Stimulated activated CD8-positive, alpha-beta memory T cell treated with anti-CD3 and anti-CD28 coated beads, Interleukin-4, amount 100 ng/mL, for 24 hours (primary cell): ENCODE data around the gene PCBP3.
"Not testable (repeated sequence)": the region's sequence is repeated elsewhere in the genome, so short reads cannot be mapped to it uniquely, and the experiment has no call there.

ENCODE experiments used
- DNase-seq: peaks from one replicate; pipeline ENCODE4 v3.0.0-alpha.2; 2020; ENCODE audit warnings: low read depth

Gene PCBP3

GRCh38 chr21:45845770-45846090, 202.2 kb downstream of the PCBP3 start:
- DNase-seq = no peak

GRCh38 chr21:45846373-45847160, 203.0 kb downstream of the PCBP3 start:
- no peak for DNase-seq

GRCh38 chr21:45847870-45848269, 204.3 kb downstream of the PCBP3 start:
- DNase-seq = no peak

- no peak for DNase-seq
These were observed 204.8 kb downstream of the PCBP3 start for GRCh38 chr21:45848331-45848730.

DNA sequence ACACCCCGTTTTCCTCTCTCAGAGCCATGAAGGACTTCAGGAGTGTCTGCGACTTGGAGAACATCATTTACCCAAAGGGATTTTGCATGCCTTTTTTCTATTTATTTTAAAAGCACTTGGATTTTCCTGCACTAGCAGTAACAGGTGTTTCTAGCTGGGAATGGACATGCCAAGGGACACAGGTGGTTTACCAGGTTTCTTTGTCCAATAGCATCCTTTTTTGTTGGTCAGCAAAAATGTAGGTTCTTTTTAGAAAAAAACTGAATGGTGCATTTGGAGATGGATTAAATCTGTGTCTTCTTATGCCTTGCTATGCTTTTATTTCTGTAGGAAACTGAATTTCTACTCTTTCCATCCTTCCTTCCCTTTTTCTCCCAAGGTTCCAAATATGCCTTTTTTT, 205.3 kb downstream of the PCBP3 start:
- DNase-seq = no peak

GRCh38 chr21:45849651-45850050, 206.1 kb downstream of the PCBP3 start:
- no peak for DNase-seq

- DNase-seq = no peak
These were observed 206.7 kb downstream of the PCBP3 start for GRCh38 chr21:45850181-45850580.

DNA sequence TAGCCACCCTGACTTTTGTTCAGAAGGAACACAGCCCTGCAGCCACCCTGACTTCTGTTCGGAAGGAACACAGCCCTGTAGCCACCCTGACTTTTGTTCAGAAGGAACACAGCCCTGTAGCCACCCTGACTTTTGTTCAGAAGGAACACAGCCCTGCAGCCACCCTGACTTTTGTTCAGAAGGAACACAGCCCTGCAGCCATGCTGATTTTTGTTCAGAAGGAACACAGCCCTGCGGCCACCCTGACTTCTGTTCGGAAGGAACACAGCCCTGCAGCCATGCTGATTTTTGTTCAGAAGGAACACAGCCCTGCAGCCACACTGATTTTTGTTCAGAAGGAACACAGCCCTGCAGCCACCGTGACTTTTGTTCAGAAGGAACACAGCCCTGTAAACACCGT, 208.9 kb downstream of the PCBP3 start:
- DNase-seq = not testable (repeated sequence)

- no peak for DNase-seq
These were observed 209.4 kb downstream of the PCBP3 start for GRCh38 chr21:45852886-45853400.

GRCh38 chr21:45853703-45854342, 210.3 kb downstream of the PCBP3 start:
- DNase-seq = no peak

GRCh38 chr21:45854690-45855247, 211.2 kb downstream of the PCBP3 start:
- DNase-seq = no peak

DNA sequence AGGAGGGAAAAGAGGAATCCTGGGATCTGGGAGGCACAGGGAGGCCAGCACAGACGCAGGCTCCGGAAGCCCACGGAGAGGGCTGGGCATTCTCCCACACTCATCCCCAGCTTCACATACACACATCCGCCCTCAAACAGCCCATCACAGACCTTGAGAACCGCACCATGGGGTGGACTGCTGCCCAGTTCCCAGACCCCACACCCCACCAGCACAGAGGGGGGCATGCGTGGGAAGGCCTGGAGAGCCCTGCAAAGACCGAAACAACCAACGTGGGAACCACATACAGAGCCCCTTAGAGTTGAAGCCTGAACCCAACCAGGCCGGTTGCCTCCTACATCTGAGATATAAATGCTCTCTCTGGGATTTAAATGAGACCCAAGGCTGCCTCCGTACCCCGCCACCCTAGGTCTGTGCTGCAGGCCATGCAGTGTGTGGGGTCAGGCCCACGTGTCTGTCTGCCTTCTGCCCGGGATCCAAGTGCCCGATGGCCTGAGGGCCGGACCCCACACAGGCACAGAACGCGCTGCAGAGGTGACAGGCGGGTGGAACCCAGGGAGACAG, 211.8 kb downstream of the PCBP3 start:
- DNase-seq = no peak

- DNase-seq = no peak
These were observed 212.9 kb downstream of the PCBP3 start for GRCh38 chr21:45856442-45856841.

DNA sequence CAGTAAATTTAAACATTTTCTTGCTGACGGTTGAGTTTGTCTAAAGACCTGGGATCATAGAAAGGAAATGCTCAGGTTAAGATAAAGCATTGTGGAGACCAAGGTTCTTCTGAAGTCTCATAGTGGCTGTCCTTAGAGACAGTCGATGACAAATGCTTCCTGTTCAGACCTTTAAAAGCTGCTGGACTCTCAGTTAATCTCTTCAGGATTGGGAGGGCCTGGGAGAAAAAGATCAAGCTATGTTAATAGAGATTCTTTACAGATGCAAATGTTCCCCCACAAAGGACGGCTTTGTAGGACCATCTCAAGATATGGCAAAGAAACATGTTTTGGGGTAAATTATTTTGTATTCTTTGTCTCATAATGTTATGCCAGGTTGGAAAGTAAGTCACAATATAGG, 213.4 kb downstream of the PCBP3 start:
- DNase-seq = no peak

DNA sequence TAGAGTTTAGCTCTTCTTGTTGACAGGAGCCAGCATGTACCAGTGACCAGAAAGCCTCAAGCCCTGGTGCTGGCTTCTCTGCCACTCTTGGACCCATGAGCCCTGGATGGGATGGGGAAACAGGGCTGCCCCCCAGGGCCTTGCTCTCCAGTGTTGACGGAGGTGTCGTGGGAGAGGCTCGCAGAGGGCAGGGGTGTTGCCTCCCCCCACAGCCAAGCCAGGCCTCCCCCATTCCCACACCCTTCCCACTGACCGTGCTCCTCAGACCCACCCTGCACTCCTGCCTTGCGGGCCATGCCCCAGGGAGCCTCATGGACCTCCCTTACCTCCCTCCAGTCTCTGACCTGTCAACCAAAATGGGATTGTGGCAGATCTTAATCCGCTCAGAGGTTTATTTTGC, 214.2 kb downstream of the PCBP3 start:
- no peak for DNase-seq

GRCh38 chr21:45858180-45858579, 214.7 kb downstream of the PCBP3 start:
- DNase-seq = no peak

- DNase-seq = no peak
These were observed 215.7 kb downstream of the PCBP3 start for GRCh38 chr21:45859041-45859761.

DNA sequence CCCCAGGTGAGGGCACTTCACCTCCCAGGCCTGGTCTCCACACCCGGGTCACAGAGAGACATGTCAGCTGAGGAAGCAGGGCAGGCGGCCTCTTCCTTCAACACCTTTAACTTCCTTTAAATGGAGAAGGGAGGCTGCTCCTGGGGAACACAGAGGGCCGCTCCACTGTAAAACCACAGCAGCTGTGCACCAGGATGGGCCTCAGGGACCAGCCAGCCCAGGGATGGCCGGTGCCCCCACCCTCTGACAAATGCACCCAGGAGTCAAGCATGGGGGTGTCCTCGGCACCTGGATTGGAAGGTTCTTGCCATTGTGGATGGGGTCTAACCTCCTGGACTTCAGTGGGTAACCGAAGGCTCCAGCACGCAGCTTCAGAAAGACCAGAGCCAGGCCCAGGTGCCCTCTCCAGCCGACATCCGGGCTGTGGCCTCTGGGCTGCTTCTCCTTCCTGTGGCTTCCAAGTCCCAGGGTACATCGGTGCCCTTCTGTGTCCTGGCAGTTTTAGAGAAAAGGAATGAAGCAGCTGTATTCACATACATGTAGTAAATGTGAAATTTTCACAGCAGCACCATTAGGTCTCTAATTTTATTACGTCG, 216.3 kb downstream of the PCBP3 start:
- no peak for DNase-seq

DNA sequence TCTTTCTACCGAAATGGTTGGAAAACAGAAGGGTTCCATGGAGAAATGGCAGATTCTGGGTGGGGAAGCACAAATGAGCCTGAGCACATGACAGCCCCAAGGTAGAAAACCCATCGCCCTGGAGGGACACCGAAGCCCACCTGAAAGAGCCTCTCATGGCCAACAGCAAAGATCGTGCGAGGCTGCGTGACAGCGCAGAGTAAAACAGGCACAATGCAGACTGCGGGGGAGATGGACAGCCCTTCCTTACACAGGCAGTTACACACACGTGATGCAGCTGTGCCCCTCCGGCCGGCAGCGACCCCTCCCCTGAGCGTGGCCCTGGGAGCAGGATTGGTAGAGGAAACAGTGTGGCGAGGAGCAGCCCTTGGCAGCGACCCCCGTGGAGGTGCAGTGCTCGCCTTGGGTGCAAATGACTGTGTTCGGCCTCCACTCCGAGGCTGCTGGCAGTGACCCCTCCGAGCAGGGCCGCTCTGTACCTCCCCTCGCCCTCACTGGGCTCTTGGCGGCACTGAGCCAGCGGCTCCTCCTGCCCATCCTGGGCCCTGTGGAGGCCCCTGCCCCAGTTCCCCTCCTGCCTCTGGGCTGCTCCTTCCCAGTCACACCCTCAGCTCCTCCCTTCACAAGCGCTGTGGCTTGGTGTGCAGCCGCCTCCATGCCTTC, 217.1 kb downstream of the PCBP3 start:
- DNase-seq = no peak

DNA sequence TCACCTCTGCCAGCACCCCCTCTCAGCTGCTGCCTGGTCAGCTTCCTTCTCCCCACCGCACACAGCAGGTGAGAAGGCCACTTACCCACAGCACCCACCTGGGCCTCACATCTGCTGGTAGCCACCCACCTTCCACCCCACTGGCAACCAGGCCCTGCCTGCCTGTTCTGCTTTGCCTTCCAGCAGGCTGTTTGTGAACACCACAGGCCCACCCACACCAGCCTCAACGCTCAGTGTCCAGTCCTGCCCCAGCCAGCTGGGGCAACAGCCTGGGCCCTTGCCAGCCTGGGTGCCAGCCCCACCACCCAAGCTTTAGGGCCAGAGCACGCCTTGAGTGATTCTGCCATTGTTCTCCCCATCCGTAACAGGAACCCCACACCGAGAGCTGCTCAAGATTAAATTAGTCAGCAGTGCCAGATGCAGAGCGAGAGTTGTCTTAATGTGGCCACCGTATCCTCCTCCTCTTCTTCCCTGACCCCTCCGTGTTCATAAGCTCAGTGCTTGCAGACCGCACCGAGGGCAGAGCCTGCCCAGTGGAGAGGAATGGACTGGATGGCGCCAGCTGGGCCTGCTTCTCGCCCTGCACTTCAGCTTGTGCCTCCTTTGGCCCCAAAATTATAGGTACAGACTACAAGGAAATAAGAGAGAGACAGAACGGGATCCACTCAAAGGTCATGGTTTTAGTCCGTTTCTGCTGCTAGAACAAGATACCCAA, 217.8 kb downstream of the PCBP3 start:
- no peak for DNase-seq
